GM21737 (cell line): ENCODE measurements around the gene TMEM163.
"Not testable (repeated sequence)": the region's sequence is repeated elsewhere in the genome, so short reads cannot be mapped to it uniquely, and the experiment has no call there.

Experiments used
- ATAC-seq: cut with Tn5 transposase; IDR thresholded peaks from one replicate; pipeline ENCODE4 v1.9.1; 2021; ENCODE audit warnings: mild to moderate bottlenecking, moderate library complexity; ENCODE audit not compliant: unreplicated experiment

The TMEM163 gene

GRCh38 chr2:134539981-134540380, 178.8 kb downstream of the TMEM163 start:
- no peak for ATAC-seq

DNA sequence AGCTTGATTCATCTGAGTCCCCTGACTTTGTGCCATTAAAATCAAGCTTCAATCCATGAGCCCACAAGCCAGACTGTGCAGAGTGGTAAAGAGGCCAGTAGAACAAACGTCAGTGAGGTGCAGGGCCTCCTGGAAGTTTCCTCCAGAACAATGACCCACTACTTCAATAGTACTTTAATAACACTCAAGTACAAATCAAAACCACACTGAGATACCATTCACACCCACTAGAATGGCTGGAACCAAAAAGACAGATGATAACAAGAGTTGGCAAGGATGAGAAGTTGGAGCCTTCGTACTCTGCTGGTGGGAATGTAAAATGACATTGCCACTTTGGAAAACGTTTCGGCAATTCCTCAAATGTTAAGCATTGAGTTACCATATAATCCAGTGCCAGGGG, 181.1 kb downstream of the TMEM163 start:
- no peak for ATAC-seq

DNA sequence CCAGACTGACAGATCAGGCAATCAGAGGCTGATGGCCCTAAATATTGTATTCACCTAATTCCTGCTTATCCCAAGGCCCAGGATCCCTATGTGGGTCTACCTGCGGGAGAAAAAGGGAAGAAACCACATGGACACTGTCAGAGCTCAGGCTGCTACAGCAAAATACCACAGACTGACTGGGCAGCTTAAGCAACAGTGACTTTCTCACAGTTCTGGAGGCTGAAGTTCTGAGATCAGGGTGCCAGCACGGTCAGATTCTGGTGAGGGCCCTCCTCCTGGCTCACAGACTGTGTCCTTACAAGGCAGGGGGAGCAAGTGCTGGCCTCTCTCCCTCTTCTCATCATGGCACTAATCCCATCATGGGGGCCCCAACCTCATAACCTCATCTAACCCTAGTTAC, 181.7 kb downstream of the TMEM163 start:
- ATAC-seq = no peak

GRCh38 chr2:134536296-134536695, 182.5 kb downstream of the TMEM163 start:
- no peak for ATAC-seq

GRCh38 chr2:134532537-134532936, 186.3 kb downstream of the TMEM163 start:
- ATAC-seq = no peak

- no peak for ATAC-seq
Measured at GRCh38 chr2:134527381-134527780, 191.4 kb downstream of the TMEM163 start.

GRCh38 chr2:134522496-134523455, 196.0 kb downstream of the TMEM163 start:
- no peak for ATAC-seq

GRCh38 chr2:134518101-134518500, 200.7 kb downstream of the TMEM163 start:
- ATAC-seq = no peak

- ATAC-seq = no peak
Measured at GRCh38 chr2:134515137-134515536, 203.7 kb downstream of the TMEM163 start.

DNA sequence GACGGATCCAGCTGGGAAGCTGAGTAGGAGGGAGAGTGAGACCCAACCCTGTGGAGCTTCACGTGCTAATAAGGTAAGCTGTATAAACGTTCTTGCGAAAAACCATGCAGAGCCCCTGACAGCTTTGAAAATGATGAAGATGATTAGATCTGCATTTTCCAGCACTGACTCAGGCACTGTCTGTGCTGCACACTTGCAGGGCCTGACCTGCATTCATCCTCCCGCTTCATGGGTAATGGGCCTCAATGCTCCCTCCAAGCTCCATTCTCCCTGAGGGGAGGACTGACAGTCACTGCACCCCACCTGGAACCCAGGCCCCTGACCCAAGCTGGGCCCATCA, 205.4 kb downstream of the TMEM163 start:
- no peak for ATAC-seq

DNA sequence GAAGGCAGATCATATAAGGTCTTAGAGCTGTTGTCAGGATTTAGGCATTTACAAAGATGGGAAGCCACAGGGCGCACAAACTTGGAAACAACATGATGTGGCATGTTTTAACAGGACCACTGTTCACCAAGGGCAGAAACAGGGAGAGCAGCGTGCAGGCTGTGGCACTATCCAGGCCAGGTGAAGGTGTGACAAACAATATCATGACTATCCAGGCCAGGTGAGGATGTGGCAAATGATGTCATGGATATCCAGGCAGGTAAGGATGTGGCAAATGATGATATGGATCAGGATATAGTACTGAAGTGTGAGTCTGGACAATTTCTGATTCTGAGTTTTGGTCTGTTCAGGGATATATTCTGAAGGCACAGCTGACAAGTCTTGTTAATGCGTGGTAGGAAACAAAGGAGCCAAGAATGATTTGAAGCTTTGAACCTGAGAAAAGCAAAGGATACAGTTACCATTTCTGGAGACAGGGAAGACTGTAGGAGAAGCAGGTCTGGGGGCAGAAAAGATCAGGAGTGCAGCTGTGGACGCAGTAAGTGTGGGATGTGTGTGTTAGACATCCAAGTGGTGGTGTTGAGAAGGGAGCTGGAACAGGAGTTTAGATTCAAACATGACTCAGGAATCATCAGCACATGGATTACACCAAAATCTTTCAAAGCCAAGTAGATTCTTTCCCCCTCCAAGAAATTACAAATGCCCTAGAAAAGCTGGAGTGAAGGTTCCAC, 205.9 kb downstream of the TMEM163 start:
- ATAC-seq = no peak

DNA sequence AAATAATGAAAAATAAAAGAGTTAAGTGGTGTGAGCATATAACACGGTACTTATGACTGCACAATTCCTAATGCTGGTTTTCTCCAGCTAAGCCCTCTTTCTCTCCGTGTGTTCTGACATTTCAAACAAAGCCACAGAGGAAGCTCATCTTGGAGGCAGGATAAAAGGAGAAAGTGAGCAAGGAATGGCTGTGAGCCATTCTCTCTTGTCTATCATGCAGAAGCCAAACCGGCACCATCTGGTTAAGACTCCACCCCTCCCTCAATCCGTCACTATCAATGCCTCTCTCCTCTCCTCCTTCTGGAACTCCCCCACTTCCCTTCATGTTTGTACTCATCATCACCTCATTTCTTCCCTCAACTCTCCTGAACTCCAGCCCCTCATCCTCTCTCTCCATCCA, 210.4 kb downstream of the TMEM163 start:
- ATAC-seq = no peak

- no peak for ATAC-seq
Measured at GRCh38 chr2:134507697-134508096, 211.1 kb downstream of the TMEM163 start.

- ATAC-seq = not testable (repeated sequence)
Measured at GRCh38 chr2:134507159-134507558, 211.6 kb downstream of the TMEM163 start.

DNA sequence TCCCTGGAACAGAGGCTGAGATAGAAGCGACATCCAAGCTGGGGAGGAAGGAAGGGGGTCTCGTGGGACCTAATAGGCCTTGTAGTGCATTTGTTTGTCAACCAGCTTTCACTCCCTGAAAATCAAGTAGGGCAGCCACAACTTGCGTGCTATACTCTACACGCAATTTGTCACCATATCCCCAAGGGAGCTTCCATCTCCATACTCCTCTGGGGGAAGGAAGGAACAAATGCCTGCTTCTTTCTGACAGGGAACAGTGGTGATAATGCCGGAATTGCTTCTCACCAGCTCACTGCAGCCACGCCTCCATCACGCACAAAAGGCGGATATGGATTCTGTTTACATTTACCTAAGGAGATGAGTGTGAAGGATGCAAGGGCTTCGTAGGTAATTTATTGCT, 213.4 kb downstream of the TMEM163 start:
- no peak for ATAC-seq

GRCh38 chr2:134504586-134505336, 214.0 kb downstream of the TMEM163 start:
- no peak for ATAC-seq

DNA sequence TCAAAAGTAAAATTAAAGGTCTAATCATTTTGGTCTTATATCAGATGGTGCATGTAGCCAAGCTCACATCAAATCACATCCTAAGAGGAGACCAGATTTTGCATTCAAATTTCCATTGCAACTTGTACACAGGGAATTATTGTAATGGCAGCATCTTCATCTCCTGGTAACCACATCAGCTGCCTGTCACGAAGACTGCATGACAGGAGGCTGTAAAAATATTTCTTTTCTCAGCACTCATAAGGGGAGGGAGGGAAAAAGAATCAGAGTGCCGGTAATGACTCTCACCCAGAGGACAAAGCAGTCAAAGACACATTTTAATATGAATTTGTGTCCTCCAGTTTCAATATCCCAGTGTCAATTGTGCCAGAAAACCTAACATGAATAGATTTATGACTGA, 216.7 kb downstream of the TMEM163 start:
- no peak for ATAC-seq

DNA sequence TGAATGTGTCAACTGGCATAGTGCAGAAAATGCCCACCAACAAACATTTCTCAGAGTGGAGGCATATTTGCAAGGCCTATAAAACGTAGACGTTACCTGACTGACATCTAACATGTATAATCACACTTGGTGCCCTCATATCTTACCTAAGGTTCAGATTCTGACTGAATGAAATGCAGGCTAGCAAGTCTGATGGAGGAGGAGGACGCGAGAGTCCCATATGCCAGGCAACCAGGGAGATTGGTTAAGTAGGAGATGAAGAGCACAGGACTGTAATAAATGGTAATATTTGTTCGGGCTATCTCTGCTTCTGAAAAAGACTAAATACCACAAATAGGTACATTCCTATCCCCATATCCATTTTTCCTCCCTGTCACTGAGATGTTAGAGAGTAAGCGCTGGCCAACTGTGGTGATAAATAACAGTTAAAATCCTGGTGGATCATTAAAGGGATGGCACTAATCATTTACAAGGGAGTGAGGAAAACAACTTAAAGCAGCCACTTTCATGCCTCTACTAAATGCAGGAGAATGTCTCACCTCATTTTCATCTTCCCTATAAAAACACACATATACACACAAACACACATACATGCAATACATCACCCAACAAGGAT, 217.2 kb downstream of the TMEM163 start:
- ATAC-seq = no peak

- ATAC-seq = no peak
Measured at GRCh38 chr2:134500211-134500935, 218.4 kb downstream of the TMEM163 start.

GRCh38 chr2:134499307-134499926, 219.4 kb downstream of the TMEM163 start:
- no peak for ATAC-seq
